ENCODE measurements around the gene ARHGAP44.

Gene ARHGAP44

GRCh38 chr17:13024526-13025257 lies 235.4 kb downstream of the ARHGAP44 start:
- peak; percentile 28 for DNase-seq (ENCODE audit: low read depth)

GRCh38 chr17:13025258-13025627 lies 235.9 kb downstream of the ARHGAP44 start:
- DNase-seq (ENCODE audit: low read depth) = no peak

GRCh38 chr17:13025687-13026086 lies 236.4 kb downstream of the ARHGAP44 start:
- no peak for DNase-seq (ENCODE audit: low read depth)

DNA sequence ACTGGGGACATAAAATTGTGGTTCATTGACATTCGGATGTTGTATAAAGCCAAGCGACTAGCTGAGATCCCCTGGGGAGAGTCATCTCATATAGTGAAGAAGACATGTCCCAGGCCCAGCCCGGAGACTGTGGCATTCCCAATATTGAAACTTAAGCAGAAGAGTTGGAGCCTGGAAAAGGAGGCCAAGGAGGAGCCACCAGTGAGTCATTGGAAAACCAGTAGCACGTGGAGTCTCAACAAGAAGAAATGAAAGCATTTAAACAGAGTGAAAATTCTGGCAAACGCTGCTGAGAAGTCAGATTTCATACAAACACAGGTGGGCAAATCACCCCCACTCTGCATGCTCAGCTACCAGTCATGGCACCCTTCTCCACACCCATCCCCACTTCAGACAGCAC lies 237.9 kb downstream of the ARHGAP44 start:
- no peak for DNase-seq (ENCODE audit: low read depth)

DNA sequence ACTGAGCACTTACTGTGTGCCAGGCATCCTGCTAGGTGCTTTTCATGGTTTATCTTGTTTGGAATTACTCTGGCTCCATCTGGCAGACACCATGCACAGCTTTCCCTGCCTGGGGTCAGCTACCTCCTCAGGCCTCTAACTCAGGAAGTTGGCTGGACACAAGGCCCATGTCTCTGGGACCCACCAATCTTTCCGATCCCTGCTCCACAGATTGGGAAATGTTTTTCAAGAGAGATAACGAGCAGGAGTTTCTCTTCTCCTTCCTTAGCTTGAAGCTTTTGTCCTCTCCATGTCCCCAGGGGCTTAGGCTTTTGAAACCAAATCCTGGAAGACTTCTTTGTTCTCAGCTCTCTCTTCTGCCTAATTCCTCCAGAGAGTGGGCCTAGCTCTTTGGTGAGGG lies 240.0 kb downstream of the ARHGAP44 start:
- DNase-seq (ENCODE audit: low read depth) = no peak

DNA sequence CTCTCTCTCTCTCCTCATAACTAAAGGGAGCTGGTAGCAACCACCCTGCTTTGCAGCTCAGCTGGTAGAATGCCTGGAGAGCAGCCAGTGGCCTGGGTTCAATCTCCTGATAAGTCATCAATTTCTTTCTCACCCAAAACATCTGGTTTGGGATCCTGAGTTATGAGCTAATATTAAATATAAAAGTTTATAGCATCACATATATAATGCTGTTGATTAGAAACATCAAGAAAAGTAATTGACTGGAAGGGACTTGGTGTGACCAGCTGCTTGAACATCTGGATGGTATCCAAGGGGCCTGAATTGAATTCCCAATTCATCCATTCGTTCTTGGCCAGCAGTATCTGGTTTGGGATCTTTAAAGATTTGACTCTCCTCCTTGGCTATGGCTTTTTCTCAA lies 240.8 kb downstream of the ARHGAP44 start:
- no peak for DNase-seq (ENCODE audit: low read depth)

GRCh38 chr17:13030459-13031300 lies 241.4 kb downstream of the ARHGAP44 start:
- DNase-seq (ENCODE audit: low read depth) = no peak

DNA sequence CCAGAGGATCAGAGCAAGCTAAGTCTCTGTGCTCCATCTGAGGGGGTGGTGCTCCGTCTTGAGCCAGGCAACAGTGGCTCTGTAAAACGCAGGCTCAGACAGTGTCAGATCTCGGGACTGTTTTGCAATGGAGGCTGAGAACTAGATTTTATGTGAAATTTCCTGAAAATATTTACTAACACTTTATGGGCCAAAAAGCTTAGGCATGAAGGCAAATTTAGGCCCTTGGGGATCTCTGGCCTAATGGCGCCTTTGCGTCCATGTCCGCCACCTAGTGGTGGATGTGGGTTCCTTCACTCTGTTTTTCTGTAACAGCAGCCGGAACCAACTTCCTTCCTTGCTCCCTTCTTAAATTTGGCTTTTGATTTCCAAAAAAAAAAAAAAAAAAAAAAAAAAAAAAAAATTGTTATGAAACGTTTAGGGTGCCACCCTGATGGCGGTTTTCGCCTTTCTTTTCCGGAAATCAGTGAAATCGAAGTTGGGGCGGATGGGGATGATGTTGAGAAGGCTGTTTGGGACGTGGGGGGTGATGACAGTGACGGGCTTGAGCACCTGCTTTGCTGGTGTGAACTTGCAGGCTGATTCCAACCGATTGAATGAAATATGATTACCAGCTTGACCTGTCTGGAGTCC lies 242.5 kb downstream of the ARHGAP44 start:
- DNase-seq (ENCODE audit: low read depth) = no peak

- DNase-seq (ENCODE audit: low read depth) = no peak
These were observed 246.1 kb downstream of the ARHGAP44 start for GRCh38 chr17:13035420-13035819.

GRCh38 chr17:13036751-13037150 lies 247.5 kb downstream of the ARHGAP44 start:
- DNase-seq (ENCODE audit: low read depth) = no peak

DNA sequence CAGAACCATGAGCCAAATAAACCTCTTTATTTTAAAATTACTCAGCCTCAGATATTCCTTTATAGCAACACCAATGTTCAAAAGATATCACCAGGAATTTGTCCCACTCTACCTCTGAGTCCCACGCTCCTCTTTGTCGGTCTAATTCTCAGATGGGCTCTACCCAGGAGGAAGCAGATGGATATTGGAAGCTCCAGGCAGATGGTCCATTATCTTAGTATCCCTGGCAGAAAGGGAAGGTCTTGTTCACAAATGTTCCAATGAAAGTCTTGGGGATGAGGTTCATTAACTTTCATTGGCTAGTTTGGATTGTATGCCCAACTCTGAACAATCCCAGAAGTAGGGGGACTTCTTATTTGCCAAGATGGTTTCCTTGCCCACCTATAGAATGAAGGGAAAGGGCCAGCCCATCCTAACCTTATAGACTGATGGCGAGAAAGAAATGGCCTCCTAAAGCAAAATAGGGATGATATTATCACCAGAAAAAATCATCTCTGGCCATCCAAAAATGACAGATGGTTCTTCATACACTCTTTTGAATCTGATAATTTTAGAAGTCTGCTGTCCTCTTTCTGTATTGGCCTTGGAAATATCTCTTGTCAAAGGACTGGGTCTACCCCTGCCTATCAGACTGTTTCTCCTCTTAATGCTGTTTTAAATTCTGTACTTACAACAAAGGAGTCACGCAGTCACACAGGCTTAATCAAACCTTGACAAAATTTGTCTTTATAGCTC lies 249.8 kb downstream of the ARHGAP44 start:
- no peak for DNase-seq (ENCODE audit: low read depth)

All from T-helper 22 cell (primary cell).